Esophagus squamous epithelium (tissue), 5 donors: ENCODE results near the gene RAB5B. TPM values are rescaled to one million over a fixed set of nuclear protein-coding genes. Genes with fewer than 3 reads are reported as not detected.

Experiments used
- DNase-seq: peaks from one replicate; lab custom pipeline; 2025; lab: John Stamatoyannopoulos, UW
- H3K27ac ChIP-seq, 4 donors: fragments of 200-600 bp; sonication (generic); one replicate each; pipeline ENCODE4 v1.5.1; 2016 to 2019; ENCODE audit warnings: mild to moderate bottlenecking in 1 of 4
- H3K27me3 ChIP-seq, 4 donors: fragments of 200-600 bp; sonication (generic); 1 replicate in 3 of 4; 2 replicates in 1 of 4; pipeline versions ENCODE4 v1.5.1 to v1.6.0; 2017 to 2021; ENCODE audit warnings: antibody characterized with exemption in 1 of 4
- H3K36me3 ChIP-seq, 3 donors: fragments of 200-600 bp; sonication (generic); one replicate each; pipeline ENCODE4 v1.5.1; 2016 to 2019
- H3K4me1 ChIP-seq, 3 donors: fragments of 200-600 bp; sonication (generic); one replicate each; pipeline ENCODE4 v1.5.1; 2017 to 2019
- H3K4me3 ChIP-seq, 4 donors: fragments of 200-600 bp; sonication (generic); 1 replicate in 3 of 4; 2 replicates in 1 of 4; pipeline ENCODE4 v1.5.1; 2016 to 2019; ENCODE audit warnings: mild to moderate bottlenecking in 2 of 4, moderate library complexity in 1 of 4
- H3K9me3 ChIP-seq, 3 donors: fragments of 200-600 bp; sonication (generic); one replicate each; pipeline ENCODE4 v1.5.1; 2016 to 2019
- POLR2A ChIP-seq, 4 donors: fragments of 450-650 bp; IDR thresholded peaks; one replicate each; pipeline ENCODE4 v1.6.1; 2017; ENCODE audit warnings: antibody characterized with exemption in 4 of 4, mild to moderate bottlenecking in 4 of 4, moderate library complexity in 3 of 4
- WGBS, 2 donors: methylation state at CpG; one replicate each; pipeline ENCODE4 v1.1.5; 2018; 5-methylcytosine and 5-hydroxymethylcytosine counted together
- intact Hi-C: fragments of 100-400 bp; cut with DNase I; formaldehyde crosslinking; loops from one replicate; pipeline ENCODE4 v1.15.0; 2022
- total RNA-seq, 4 donors: library from RNA; depleted of rRNA; stranded (reverse); fragments of >200 nt; gene quantifications; one replicate each; pipeline ENCODE4 v1.1.0, GENCODE V29; 2016
- TF ChIP-seq, protein P1 (sequence below), 6 experiments: fragments of 450-650 bp in 4 of 6; fragments of 200-600 bp in 2 of 6; sonication (generic) in 2 of 6; IDR thresholded peaks; one replicate each; pipeline ENCODE4 v1.5.1; 2016 to 2019; ENCODE audit warnings: antibody characterized with exemption in 6 of 6, mild to moderate bottlenecking in 4 of 6, moderate library complexity in 4 of 6
- donor health status: DM: yes; HTN: yes; CAD: no.

RAB5B gene
- total RNA-seq, 4 donors from 2014 or later: 78.2 to 94.2 (median 86.4) TPM

- H3K27ac ChIP-seq: peak overlapping the region in 1 of 4 donors; percentile 7
- 71 to 81% methylated on average over 3 to 4 of the region's 4 CpGs for WGBS, 2 donors
Measured at GRCh38 chr12:55942055-55942454, 31.8 kb upstream of the RAB5B start.

GRCh38 chr12:55942577-55943136, 31.2 kb upstream of the RAB5B start:
- H3K4me1 ChIP-seq: peaks cover 7 to 39% (median 19%) of the 10 kb centered on the region in 3 donors
- no peak overlapping the region for H3K4me3 ChIP-seq
- intact Hi-C loops: loop anchor here (5.0 kb wide), 1 partner anchor 200 kb away; the partner anchor contains the start of gene GDF11
- TF ChIP-seq, protein P1, sequence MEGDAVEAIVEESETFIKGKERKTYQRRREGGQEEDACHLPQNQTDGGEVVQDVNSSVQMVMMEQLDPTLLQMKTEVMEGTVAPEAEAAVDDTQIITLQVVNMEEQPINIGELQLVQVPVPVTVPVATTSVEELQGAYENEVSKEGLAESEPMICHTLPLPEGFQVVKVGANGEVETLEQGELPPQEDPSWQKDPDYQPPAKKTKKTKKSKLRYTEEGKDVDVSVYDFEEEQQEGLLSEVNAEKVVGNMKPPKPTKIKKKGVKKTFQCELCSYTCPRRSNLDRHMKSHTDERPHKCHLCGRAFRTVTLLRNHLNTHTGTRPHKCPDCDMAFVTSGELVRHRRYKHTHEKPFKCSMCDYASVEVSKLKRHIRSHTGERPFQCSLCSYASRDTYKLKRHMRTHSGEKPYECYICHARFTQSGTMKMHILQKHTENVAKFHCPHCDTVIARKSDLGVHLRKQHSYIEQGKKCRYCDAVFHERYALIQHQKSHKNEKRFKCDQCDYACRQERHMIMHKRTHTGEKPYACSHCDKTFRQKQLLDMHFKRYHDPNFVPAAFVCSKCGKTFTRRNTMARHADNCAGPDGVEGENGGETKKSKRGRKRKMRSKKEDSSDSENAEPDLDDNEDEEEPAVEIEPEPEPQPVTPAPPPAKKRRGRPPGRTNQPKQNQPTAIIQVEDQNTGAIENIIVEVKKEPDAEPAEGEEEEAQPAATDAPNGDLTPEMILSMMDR (IDR thresholded peaks at IDR 0.05): no peak
- TF ChIP-seq POLR2A (IDR thresholded peaks at IDR 0.05): no peak
- H3K9me3 ChIP-seq: no peaks in the 10 kb centered on the region
- DNase-seq: no peak
- H3K27me3 ChIP-seq: no peaks in the 10 kb centered on the region
- H3K36me3 ChIP-seq: peaks cover 17 to 97% (median 59%) of the 10 kb centered on the region in 3 donors
- 91 to 100% methylated on average over 1 of the region's 1 CpG for WGBS, 2 donors
- no peak overlapping the region for H3K27ac ChIP-seq

More at GRCh38 chr12:55942055-55942454, 31.8 kb upstream of the RAB5B start:
- no peaks in the 10 kb centered on the region for H3K27me3 ChIP-seq
- H3K4me1 ChIP-seq: peaks cover 7 to 45% (median 19%) of the 10 kb centered on the region in 3 donors
- intact Hi-C loops: loop anchor here (5.0 kb wide), 1 partner anchor 200 kb away; the partner anchor contains the start of gene GDF11
- TF ChIP-seq POLR2A (IDR thresholded peaks at IDR 0.05): no peak
- TF ChIP-seq, protein P1 (IDR thresholded peaks at IDR 0.05): no peak
- no peak for DNase-seq
- H3K4me3 ChIP-seq: no peak overlapping the region
- no peaks in the 10 kb centered on the region for H3K9me3 ChIP-seq
- peaks cover 17 to 97% (median 58%) of the 10 kb centered on the region in 3 donors for H3K36me3 ChIP-seq

GRCh38 chr12:55946553-55946952, 27.3 kb upstream of the RAB5B start:
- Histone ChIP-seq H3K4me3 (no peak overlapping the region), H3K36me3 (peaks cover 12 to 100% (median 61%) of the 10 kb centered on the region in 3 donors), H3K27me3 (no peaks in the 10 kb centered on the region), H3K9me3 (no peaks in the 10 kb centered on the region), H3K27ac (no peak overlapping the region), H3K4me1 (peaks cover 0 to under 1% (median 0%) of the 10 kb centered on the region in 3 donors)
- intact Hi-C loops: no loop called here
- TF ChIP-seq POLR2A (IDR thresholded peaks at IDR 0.05): no peak
- TF ChIP-seq, protein P1 (IDR thresholded peaks at IDR 0.05): no peak
- WGBS, 2 donors: 70 to 77% methylated on average over 4 to 6 of the region's 6 CpGs
- no peak for DNase-seq

- no peak overlapping the region for H3K4me3 ChIP-seq
- no peak for TF ChIP-seq POLR2A (IDR thresholded peaks at IDR 0.05)
- TF ChIP-seq, protein P1 (IDR thresholded peaks at IDR 0.05): no peak
- peaks cover 12 to 46% (median 13%) of the 10 kb centered on the region in 3 donors for H3K4me1 ChIP-seq
- WGBS, 2 donors: 67 to 83% methylated on average over 1 of the region's 4 CpGs
- H3K36me3 ChIP-seq: peaks cover 17 to 52% (median 27%) of the 10 kb centered on the region in 3 donors
- H3K27me3 ChIP-seq: no peaks in the 10 kb centered on the region
- H3K27ac ChIP-seq: peak overlapping the region in 3 of 4 donors; percentile 57 to 77 (median 57)
- no peak for DNase-seq
- H3K9me3 ChIP-seq: no peaks in the 10 kb centered on the region
- intact Hi-C loops: no loop called here
Measured at GRCh38 chr12:55955344-55955743, 18.5 kb upstream of the RAB5B start.

DNA sequence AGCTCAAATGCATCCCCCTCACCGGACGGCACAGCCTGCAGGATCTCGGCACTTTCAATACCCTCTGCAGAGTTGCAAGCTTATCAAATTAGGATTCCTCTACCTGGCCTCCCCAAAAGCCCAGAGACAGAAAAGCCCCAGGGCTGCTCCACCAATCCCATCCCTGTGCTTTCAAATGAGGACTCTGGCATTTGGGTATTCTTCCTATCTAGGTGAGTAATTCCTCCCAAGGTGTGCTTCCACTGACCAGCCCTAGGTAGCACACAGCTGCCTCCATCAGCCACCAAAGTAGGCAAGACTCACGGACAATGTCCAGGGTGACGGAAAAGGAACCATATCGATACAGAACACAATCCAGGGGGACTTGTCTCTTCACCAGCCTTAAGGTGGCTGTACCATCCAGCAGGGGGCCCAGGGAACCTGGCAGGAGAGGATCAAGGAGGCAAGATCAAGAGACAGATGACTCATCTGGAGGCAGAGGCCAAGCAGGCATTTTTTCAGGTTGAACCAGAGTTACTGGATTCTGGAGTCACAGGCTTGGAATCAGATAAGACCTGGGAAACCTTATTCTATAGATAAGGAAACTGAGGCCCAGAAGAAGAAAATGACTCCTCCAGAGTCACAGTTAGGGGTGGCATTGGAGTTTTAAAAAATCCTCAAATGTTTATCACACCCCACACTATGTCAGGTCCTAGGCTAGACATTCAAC, 17.9 kb upstream of the RAB5B start:
- DNase-seq: no peak
- TF ChIP-seq POLR2A (IDR thresholded peaks at IDR 0.05): no peak
- TF ChIP-seq, protein P1 (IDR thresholded peaks at IDR 0.05): peak in 5 of 6 experiments; percentile 32 to 71 (median 56)
- peaks cover 12 to 46% (median 13%) of the 10 kb centered on the region in 3 donors for H3K4me1 ChIP-seq
- H3K36me3 ChIP-seq: peaks cover 17 to 46% (median 25%) of the 10 kb centered on the region in 3 donors
- H3K4me3 ChIP-seq: no peak overlapping the region
- 54 to 67% methylated on average over 4 to 5 of the region's 6 CpGs for WGBS, 2 donors
- peak overlapping the region; percentile 9 to 77 (median 57) for H3K27ac ChIP-seq
- no peaks in the 10 kb centered on the region for H3K9me3 ChIP-seq
- no peaks in the 10 kb centered on the region for H3K27me3 ChIP-seq
- intact Hi-C loops: no loop called here
